ENCODE data around the gene RNF13. TPM values are rescaled to one million over a fixed set of nuclear protein-coding genes. Genes with fewer than 3 reads are reported as not detected.

The RNF13 gene
- total RNA-seq, 1 experiment from 2014 or later, result 76.9 TPM

DNA sequence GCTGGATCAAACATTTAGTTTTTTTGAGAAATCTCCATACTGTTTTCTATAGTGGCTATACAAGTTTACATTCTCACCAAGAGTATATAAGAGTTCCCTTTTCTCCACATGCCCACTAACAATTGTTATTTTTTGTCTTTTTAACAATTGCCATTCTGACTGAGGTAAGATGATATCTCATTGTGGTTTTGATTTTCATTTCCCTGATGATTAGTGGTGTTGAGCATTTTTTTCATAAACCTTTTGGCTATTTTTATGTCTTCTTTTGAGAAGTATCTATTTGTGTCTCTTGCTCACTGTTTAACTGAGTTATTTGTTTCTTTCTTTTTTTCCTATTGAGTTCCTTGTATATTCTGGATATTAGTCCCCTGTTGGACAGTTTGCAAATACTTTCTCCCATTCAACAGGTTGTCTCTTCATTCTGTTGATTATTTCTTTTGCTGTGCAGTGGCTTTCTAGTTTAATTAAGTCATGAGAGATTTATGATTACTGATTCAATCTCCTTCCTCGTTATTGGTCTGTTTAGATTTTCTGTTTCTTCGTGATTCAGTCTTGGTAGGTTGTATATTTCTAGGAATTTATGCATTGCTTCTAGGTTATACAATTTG is 6.7 kb upstream of the RNF13 start:
- ATAC-seq (no peak), DNase-seq (ENCODE audit: low read depth, low spot score) (no peak)
- H3K4me3 ChIP-seq (ENCODE audit: low read depth in 2 of 2, low read length in 2 of 2), result no peak overlapping the region
- CTCF ChIA-PET, result no interaction called here
- POLR2A ChIA-PET, result no interaction called here
- H3K27ac ChIP-seq (ENCODE audit: low read length), result no peak overlapping the region
- in situ Hi-C loops (cut with HindIII; ENCODE audit: low pct_unique_long_range_greater_than_20kb, low sequenced_read_pairs), result no loop called here
- H3K4me1 ChIP-seq (ENCODE audit: control insufficient read depth, insufficient read depth, low read length), result peaks cover 6% of the 10 kb centered on the region
- TF ChIP-seq SIN3A (IDR thresholded peaks at IDR 0.05; ENCODE audit: borderline replicate concordance, insufficient read depth, low read depth, low read length), result no peak
- no peak for TF ChIP-seq POLR2AphosphoS5 (IDR thresholded peaks at IDR 0.05; ENCODE audit: low read depth, low read length)
- BruUV-seq (replicated peaks), result no TSS peak
- intact Hi-C loops (cut with micrococcal nuclease; ENCODE audit: unreplicated experiment), result loop anchor here (5.0 kb wide), 2 partner anchors 39 to 294 kb away; no protein-coding TSS in a partner anchor
- no peaks in the 10 kb centered on the region for H3K27me3 ChIP-seq (ENCODE audit: control insufficient read depth, insufficient read depth, low read length)
- no peaks in the 10 kb centered on the region for H3K9me3 ChIP-seq (ENCODE audit: control insufficient read depth, insufficient read depth, low read depth, low read length)
- no peaks in the 10 kb centered on the region for H3K36me3 ChIP-seq (ENCODE audit: control insufficient read depth, insufficient read depth, low read length)

DNA sequence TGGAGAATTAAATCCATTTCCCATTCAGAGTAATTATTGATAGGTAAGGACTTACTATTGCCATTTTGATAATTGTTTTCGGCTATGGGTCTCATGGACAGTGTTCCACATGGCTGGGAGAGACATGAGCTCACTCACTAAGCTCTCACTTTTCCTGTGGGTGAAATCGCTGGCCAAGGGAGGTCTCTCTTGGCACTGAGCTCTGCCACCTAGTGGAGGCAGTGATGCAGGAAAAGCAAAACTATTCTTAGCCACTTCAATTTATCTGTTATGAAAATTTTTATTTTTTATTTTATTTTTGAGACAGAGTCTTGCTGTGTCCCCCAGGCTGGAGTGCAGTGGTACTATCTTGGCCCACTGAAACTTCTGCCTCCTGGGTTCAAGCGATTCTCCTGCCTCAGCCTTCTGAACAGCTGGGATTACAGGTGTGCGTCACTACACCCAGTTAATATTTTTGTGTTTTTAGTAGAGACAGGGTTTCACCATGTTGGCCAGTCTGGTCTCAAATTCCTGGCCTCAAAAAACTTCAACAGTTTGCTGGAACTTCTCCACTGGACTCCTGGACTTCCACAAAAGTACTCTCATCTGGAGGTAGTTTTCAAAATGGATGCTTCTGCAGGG is 4.7 kb upstream of the RNF13 start:
- intact Hi-C loops (cut with micrococcal nuclease; ENCODE audit: unreplicated experiment), result loop anchor here (5.0 kb wide), 2 partner anchors 41 to 296 kb away; no protein-coding TSS in a partner anchor
- DNase-seq (ENCODE audit: low read depth, low spot score), result peak; percentile 71
- CTCF ChIA-PET, result interaction anchor here (0.5 to 2.2 kb wide), 21 partner anchors 8 to 417 kb away, joined by 3 to 30 read pairs (median 4); partner anchors contain the start of genes COMMD2 and WWTR1
- Histone ChIP-seq H3K27me3 (ENCODE audit: control insufficient read depth, insufficient read depth, low read length) (no peaks in the 10 kb centered on the region), H3K27ac (ENCODE audit: low read length) (no peak overlapping the region), H3K4me3 (ENCODE audit: low read depth in 2 of 2, low read length in 2 of 2) (no peak overlapping the region), H3K9me3 (ENCODE audit: control insufficient read depth, insufficient read depth, low read depth, low read length) (no peaks in the 10 kb centered on the region), H3K4me1 (ENCODE audit: control insufficient read depth, insufficient read depth, low read length) (peaks cover 12% of the 10 kb centered on the region), H3K36me3 (ENCODE audit: control insufficient read depth, insufficient read depth, low read length) (no peaks in the 10 kb centered on the region; the same call in 1 of the 2 replicates)
- POLR2A ChIA-PET, result interaction anchor here (0.6 to 1.5 kb wide), 7 partner anchors 11 to 175 kb away, joined by 3 to 12 read pairs (median 3); no protein-coding TSS in a partner anchor
- TF ChIP-seq, protein P1, sequence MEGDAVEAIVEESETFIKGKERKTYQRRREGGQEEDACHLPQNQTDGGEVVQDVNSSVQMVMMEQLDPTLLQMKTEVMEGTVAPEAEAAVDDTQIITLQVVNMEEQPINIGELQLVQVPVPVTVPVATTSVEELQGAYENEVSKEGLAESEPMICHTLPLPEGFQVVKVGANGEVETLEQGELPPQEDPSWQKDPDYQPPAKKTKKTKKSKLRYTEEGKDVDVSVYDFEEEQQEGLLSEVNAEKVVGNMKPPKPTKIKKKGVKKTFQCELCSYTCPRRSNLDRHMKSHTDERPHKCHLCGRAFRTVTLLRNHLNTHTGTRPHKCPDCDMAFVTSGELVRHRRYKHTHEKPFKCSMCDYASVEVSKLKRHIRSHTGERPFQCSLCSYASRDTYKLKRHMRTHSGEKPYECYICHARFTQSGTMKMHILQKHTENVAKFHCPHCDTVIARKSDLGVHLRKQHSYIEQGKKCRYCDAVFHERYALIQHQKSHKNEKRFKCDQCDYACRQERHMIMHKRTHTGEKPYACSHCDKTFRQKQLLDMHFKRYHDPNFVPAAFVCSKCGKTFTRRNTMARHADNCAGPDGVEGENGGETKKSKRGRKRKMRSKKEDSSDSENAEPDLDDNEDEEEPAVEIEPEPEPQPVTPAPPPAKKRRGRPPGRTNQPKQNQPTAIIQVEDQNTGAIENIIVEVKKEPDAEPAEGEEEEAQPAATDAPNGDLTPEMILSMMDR (IDR thresholded peaks at IDR 0.05), result peak; percentile 97
- no peak for TF ChIP-seq SIN3A (IDR thresholded peaks at IDR 0.05; ENCODE audit: borderline replicate concordance, insufficient read depth, low read depth, low read length)
- no peak for TF ChIP-seq POLR2AphosphoS5 (IDR thresholded peaks at IDR 0.05; ENCODE audit: low read depth, low read length)
- no TSS peak for BruUV-seq (replicated peaks)
- in situ Hi-C loops (cut with HindIII; ENCODE audit: low pct_unique_long_range_greater_than_20kb, low sequenced_read_pairs), result no loop called here
- peak; percentile 59 for ATAC-seq

DNA sequence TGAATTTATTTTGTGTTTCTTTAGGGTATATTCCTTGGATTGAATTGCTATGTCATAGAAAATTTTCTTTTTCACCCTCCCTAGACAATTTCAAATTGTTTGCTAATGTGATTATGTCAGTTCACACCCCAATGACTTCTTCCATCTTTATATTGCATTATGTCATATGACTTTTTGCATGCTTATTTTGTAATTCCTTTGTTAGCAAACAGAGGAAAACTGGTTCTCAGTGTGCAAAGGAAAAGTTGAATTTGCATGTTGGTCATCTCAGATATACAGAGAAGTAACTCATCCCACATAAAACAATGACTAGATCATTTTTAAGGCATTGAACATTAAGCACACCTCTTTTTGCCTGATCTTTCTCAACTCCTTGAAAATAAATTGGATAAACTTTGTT is 3.3 kb upstream of the RNF13 start:
- no peaks in the 10 kb centered on the region; the same call in 1 of the 2 replicates for H3K36me3 ChIP-seq (ENCODE audit: control insufficient read depth, insufficient read depth, low read length)
- no peaks in the 10 kb centered on the region for H3K9me3 ChIP-seq (ENCODE audit: control insufficient read depth, insufficient read depth, low read depth, low read length)
- ATAC-seq, result no peak
- POLR2A ChIA-PET, result interaction anchor here (0.6 kb wide), 1 partner anchor 150 kb away, joined by 6 read pairs; no protein-coding TSS in a partner anchor
- DNase-seq (ENCODE audit: low read depth, low spot score), result no peak
- BruUV-seq (replicated peaks), result no TSS peak
- peaks cover 19% of the 10 kb centered on the region for H3K4me1 ChIP-seq (ENCODE audit: control insufficient read depth, insufficient read depth, low read length)
- no peak overlapping the region for H3K27ac ChIP-seq (ENCODE audit: low read length)
- CTCF ChIA-PET, result no interaction called here
- TF ChIP-seq, protein P2, sequence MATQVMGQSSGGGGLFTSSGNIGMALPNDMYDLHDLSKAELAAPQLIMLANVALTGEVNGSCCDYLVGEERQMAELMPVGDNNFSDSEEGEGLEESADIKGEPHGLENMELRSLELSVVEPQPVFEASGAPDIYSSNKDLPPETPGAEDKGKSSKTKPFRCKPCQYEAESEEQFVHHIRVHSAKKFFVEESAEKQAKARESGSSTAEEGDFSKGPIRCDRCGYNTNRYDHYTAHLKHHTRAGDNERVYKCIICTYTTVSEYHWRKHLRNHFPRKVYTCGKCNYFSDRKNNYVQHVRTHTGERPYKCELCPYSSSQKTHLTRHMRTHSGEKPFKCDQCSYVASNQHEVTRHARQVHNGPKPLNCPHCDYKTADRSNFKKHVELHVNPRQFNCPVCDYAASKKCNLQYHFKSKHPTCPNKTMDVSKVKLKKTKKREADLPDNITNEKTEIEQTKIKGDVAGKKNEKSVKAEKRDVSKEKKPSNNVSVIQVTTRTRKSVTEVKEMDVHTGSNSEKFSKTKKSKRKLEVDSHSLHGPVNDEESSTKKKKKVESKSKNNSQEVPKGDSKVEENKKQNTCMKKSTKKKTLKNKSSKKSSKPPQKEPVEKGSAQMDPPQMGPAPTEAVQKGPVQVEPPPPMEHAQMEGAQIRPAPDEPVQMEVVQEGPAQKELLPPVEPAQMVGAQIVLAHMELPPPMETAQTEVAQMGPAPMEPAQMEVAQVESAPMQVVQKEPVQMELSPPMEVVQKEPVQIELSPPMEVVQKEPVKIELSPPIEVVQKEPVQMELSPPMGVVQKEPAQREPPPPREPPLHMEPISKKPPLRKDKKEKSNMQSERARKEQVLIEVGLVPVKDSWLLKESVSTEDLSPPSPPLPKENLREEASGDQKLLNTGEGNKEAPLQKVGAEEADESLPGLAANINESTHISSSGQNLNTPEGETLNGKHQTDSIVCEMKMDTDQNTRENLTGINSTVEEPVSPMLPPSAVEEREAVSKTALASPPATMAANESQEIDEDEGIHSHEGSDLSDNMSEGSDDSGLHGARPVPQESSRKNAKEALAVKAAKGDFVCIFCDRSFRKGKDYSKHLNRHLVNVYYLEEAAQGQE (IDR thresholded peaks at IDR 0.05; ENCODE audit: insufficient read depth in 1 of 2, low read depth in 2 of 2, low read length in 1 of 2), result no peak
- TF ChIP-seq TCF7L2 (IDR thresholded peaks at IDR 0.05; ENCODE audit: low read depth, low read length) (no peak), POLR2AphosphoS5 (IDR thresholded peaks at IDR 0.05; ENCODE audit: low read depth, low read length) (no peak), SIN3A (IDR thresholded peaks at IDR 0.05; ENCODE audit: borderline replicate concordance, insufficient read depth, low read depth, low read length) (no peak)
- TF ChIP-seq, protein P1 (IDR thresholded peaks at IDR 0.05), result no peak
- H3K27me3 ChIP-seq (ENCODE audit: control insufficient read depth, insufficient read depth, low read length), result no peaks in the 10 kb centered on the region
- H3K4me3 ChIP-seq (ENCODE audit: low read depth in 2 of 2, low read length in 2 of 2), result no peak overlapping the region
- in situ Hi-C loops (cut with HindIII; ENCODE audit: low pct_unique_long_range_greater_than_20kb, low sequenced_read_pairs), result no loop called here
- intact Hi-C loops (cut with micrococcal nuclease; ENCODE audit: unreplicated experiment), result loop anchor here (5.0 kb wide), 2 partner anchors 42 to 297 kb away; no protein-coding TSS in a partner anchor

All from Panc1 (cell line).